Body of pancreas (tissue), 4 donors: ENCODE measurements around the gene NRP2. TPM values are rescaled to one million over a fixed set of nuclear protein-coding genes. Genes with fewer than 3 reads are reported as not detected.

Experiments used
- ATAC-seq: fragments of 150-250 bp; one replicate; pipeline ENCODE4 v1.9.1; 2016
- DNase-seq, 4 donors: peaks; one replicate each; pipeline ENCODE4 v3.0.0-alpha.2; 2019
- H3K27ac ChIP-seq, 4 donors: fragments of 200-600 bp; sonication (generic); 1 replicate in 3 of 4; 2 replicates in 1 of 4; pipeline versions ENCODE4 v1.5.1 to v1.6.1; 2016 to 2019; ENCODE audit warnings: mild to moderate bottlenecking in 1 of 4, mixed read lengths in 1 of 4, moderate library complexity in 1 of 4
- H3K27me3 ChIP-seq, 2 donors: fragments of 200-600 bp; sonication (generic); one replicate each; pipeline ENCODE4 v1.6.0; 2016; ENCODE audit warnings: mild to moderate bottlenecking in 1 of 2
- H3K36me3 ChIP-seq, 2 donors: fragments of 200-600 bp; sonication (generic); replicated peaks in 1 of 2; 2 replicates each; pipeline ENCODE4 v1.5.1; 2016; ENCODE audit warnings: low read depth in 2 of 2; ENCODE audit not compliant: insufficient read depth in 1 of 2
- H3K4me1 ChIP-seq: fragments of 200-600 bp; sonication (generic); one replicate; pipeline ENCODE4 v1.6.0; 2016
- H3K4me3 ChIP-seq, 2 donors: fragments of 200-600 bp; sonication (generic); 1 replicate in 1 of 2; 2 replicates in 1 of 2; pipeline ENCODE4 v1.5.1; 2016 to 2019
- H3K9me3 ChIP-seq, 3 donors: fragments of 200-600 bp; sonication (generic); 1 replicate in 2 of 3; 2 replicates in 1 of 3; pipeline ENCODE4 v1.5.1; 2016
- POLR2A ChIP-seq, 3 donors: fragments of 450-650 bp; IDR thresholded peaks; one replicate each; pipeline ENCODE4 v1.6.1; 2016; ENCODE audit warnings: antibody characterized with exemption in 3 of 3, mild to moderate bottlenecking in 2 of 3
- WGBS, 2 donors: methylation state at CpG; one replicate each; pipeline ENCODE4 v1.1.5; 2017; 5-methylcytosine and 5-hydroxymethylcytosine counted together
- intact Hi-C: fragments of 100-400 bp; cut with DNase I; formaldehyde crosslinking; loops from one replicate; pipeline ENCODE4 v1.15.1; 2023
- total RNA-seq, 2 donors: library from RNA; depleted of rRNA; stranded (reverse); fragments of >200 nt; gene quantifications; one replicate each; pipeline ENCODE4 v1.1.0, GENCODE V29; 2016
- TF ChIP-seq, protein P1 (sequence below), 7 experiments: fragments of 450-650 bp in 4 of 7; fragments of 200-600 bp in 3 of 7; sonication (generic) in 3 of 7; IDR thresholded peaks; one replicate each; pipeline ENCODE4 v1.5.1; 2016 to 2019; ENCODE audit warnings: antibody characterized with exemption in 7 of 7

The NRP2 gene
- total RNA-seq, 2 donors from 2014 or later, result 5.7 to 7.6 TPM

DNA sequence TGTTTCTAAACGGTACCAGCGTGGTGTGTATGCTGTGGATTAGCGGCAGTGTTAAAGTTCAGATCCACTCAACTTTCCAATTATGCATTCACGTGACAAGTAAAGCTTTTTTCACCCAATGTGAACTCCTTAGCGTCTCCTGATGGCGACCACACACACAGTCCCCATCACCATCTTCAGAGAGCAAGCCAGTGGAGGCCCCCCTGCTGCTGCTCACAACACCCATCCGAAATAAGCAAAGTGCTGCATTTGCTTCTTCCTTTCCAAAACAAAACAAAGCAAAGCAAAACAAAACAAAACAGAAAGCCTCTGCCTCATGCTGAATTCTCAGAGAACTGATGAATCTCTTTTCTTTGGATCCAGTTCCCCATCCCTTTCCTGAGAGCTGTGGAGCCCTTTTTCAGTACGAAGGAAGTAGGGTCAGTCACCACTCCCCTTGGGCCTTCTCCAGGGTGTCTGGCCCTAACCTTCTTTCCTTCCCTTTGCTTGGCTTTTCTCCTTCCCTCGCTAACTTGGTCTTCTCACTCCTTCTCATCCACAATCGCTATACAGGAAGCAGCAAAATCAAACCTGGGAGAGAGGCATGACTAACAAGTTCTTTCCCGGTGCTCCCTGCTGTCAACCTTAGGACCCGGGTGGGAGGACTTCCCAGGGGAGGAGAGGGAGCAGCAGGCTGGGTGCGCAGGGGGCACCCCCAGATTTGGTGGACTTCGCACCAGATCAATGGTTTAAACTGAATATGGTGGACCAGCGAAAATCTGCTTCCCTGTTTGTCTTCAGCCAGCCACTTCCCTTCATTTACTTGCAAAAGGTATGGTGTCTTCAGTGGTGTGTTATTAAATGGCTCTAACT lies 56.0 kb downstream of the NRP2 start:
- intact Hi-C loops, result no loop called here
- H3K4me1 ChIP-seq, result no peaks in the 10 kb centered on the region
- no peak overlapping the region for H3K4me3 ChIP-seq
- ATAC-seq (no peak), DNase-seq (no peak)
- WGBS, 2 donors, result 89 to 92% methylated on average over 15 of the region's 15 CpGs
- no peaks in the 10 kb centered on the region for H3K9me3 ChIP-seq
- no peaks in the 10 kb centered on the region for H3K27me3 ChIP-seq
- TF ChIP-seq POLR2A (IDR thresholded peaks at IDR 0.05), result no peak
- TF ChIP-seq, protein P1, sequence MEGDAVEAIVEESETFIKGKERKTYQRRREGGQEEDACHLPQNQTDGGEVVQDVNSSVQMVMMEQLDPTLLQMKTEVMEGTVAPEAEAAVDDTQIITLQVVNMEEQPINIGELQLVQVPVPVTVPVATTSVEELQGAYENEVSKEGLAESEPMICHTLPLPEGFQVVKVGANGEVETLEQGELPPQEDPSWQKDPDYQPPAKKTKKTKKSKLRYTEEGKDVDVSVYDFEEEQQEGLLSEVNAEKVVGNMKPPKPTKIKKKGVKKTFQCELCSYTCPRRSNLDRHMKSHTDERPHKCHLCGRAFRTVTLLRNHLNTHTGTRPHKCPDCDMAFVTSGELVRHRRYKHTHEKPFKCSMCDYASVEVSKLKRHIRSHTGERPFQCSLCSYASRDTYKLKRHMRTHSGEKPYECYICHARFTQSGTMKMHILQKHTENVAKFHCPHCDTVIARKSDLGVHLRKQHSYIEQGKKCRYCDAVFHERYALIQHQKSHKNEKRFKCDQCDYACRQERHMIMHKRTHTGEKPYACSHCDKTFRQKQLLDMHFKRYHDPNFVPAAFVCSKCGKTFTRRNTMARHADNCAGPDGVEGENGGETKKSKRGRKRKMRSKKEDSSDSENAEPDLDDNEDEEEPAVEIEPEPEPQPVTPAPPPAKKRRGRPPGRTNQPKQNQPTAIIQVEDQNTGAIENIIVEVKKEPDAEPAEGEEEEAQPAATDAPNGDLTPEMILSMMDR (IDR thresholded peaks at IDR 0.05), result no peak
- H3K27ac ChIP-seq, result no peak overlapping the region
- H3K36me3 ChIP-seq, result no peaks in the 10 kb centered on the region

- DNase-seq (no peak), ATAC-seq (no peak)
- Histone ChIP-seq H3K9me3 (no peaks in the 10 kb centered on the region), H3K27me3 (no peaks in the 10 kb centered on the region), H3K36me3 (no peaks in the 10 kb centered on the region), H3K4me3 (no peak overlapping the region), H3K27ac (no peak overlapping the region), H3K4me1 (no peaks in the 10 kb centered on the region)
- WGBS, 2 donors, result 100% methylated on average over 1 of the region's 1 CpG
- TF ChIP-seq POLR2A (IDR thresholded peaks at IDR 0.05), result no peak
- TF ChIP-seq, protein P1 (IDR thresholded peaks at IDR 0.05), result no peak
- intact Hi-C loops, result no loop called here
Observed at GRCh38 chr2:205739620-205740019, 57.3 kb downstream of the NRP2 start.

DNA sequence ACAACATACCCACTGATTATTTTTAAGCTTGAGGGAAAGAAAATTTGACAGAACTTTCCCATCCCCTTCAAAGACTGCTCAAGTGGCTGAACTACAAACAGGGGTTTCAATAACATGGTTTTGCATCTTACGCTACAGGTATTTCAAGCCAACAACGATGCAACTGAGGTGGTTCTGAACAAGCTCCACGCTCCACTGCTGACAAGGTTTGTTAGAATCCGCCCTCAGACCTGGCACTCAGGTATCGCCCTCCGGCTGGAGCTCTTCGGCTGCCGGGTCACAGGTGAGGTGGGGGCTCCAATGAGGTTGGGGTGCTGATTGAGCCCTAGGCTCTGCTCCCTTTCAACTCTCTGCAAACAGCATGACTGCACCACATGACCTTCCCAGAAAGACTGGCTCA lies 58.1 kb downstream of the NRP2 start:
- no peak for TF ChIP-seq POLR2A (IDR thresholded peaks at IDR 0.05)
- TF ChIP-seq, protein P1 (IDR thresholded peaks at IDR 0.05), result no peak
- Histone ChIP-seq H3K27me3 (no peaks in the 10 kb centered on the region), H3K27ac (no peak overlapping the region), H3K4me1 (no peaks in the 10 kb centered on the region), H3K9me3 (no peaks in the 10 kb centered on the region), H3K4me3 (no peak overlapping the region), H3K36me3 (no peaks in the 10 kb centered on the region)
- ATAC-seq (no peak), DNase-seq (no peak)
- 91 to 95% methylated on average over 8 of the region's 8 CpGs for WGBS, 2 donors
- intact Hi-C loops, result no loop called here

GRCh38 chr2:205741256-205741978 lies 59.1 kb downstream of the NRP2 start:
- Histone ChIP-seq H3K27me3 (no peaks in the 10 kb centered on the region), H3K4me3 (no peak overlapping the region), H3K27ac (no peak overlapping the region), H3K36me3 (no peaks in the 10 kb centered on the region), H3K4me1 (no peaks in the 10 kb centered on the region), H3K9me3 (no peaks in the 10 kb centered on the region)
- no peak for TF ChIP-seq POLR2A (IDR thresholded peaks at IDR 0.05)
- TF ChIP-seq, protein P1 (IDR thresholded peaks at IDR 0.05), result no peak
- 74 to 75% methylated on average over 4 of the region's 4 CpGs for WGBS, 2 donors
- intact Hi-C loops, result no loop called here
- ATAC-seq (no peak), DNase-seq (no peak)
